Measurements from ENCODE around the gene MRPS23. TPM values are rescaled to one million over a fixed set of nuclear protein-coding genes. Genes with fewer than 3 reads are reported as not detected.

Gene MRPS23
- total RNA-seq, 1 donor from 2014 or later = 6.9 TPM

GRCh38 chr17:57889892-57890856 lies 40.3 kb upstream of the MRPS23 start:
- Histone ChIP-seq H3K27ac (peak overlapping the region; percentile 93), H3K4me1 (peaks cover 70% of the 10 kb centered on the region), H3K9me3 (no peaks in the 10 kb centered on the region), H3K4me3 (no peak overlapping the region), H3K27me3 (no peaks in the 10 kb centered on the region), H3K36me3 (no peaks in the 10 kb centered on the region)
- TF ChIP-seq CTCF (IDR thresholded peaks at IDR 0.05) (peak in 1 of 3 experiments; percentile 5), POLR2A (IDR thresholded peaks at IDR 0.05) (no peak), POLR2AphosphoS5 (IDR thresholded peaks at IDR 0.05; ENCODE audit: insufficient read depth in 1 of 2, low read depth in 1 of 2) (peak; percentile 52 to 69)
- intact Hi-C loops (cut with DNase I) = loop anchor here (5.0 kb wide), 2 partner anchors 47 to 97 kb away; partner anchors contain the start of gene VEZF1
- DNase-seq (ENCODE audit: extremely low spot score in 2 of 2) = no peak

- Histone ChIP-seq H3K4me1 (peaks cover 61% of the 10 kb centered on the region), H3K27me3 (no peaks in the 10 kb centered on the region), H3K4me3 (no peak overlapping the region), H3K27ac (peak overlapping the region; percentile 93), H3K9me3 (no peaks in the 10 kb centered on the region), H3K36me3 (peaks cover 0 to 6% of the 10 kb centered on the region in 2 donors)
- intact Hi-C loops (cut with DNase I) = no loop called here
- DNase-seq (ENCODE audit: extremely low spot score in 2 of 2) = no peak
- no peak for TF ChIP-seq POLR2AphosphoS5 (IDR thresholded peaks at IDR 0.05; ENCODE audit: insufficient read depth in 1 of 2, low read depth in 1 of 2)
- TF ChIP-seq CTCF (IDR thresholded peaks at IDR 0.05) = no peak
- no peak for TF ChIP-seq POLR2A (IDR thresholded peaks at IDR 0.05)
Measured at GRCh38 chr17:57889252-57889651, 39.4 kb upstream of the MRPS23 start.

- no peak for DNase-seq (ENCODE audit: extremely low spot score in 2 of 2)
Measured at GRCh38 chr17:57888311-57889216, 38.7 kb upstream of the MRPS23 start.

GRCh38 chr17:57887161-57887560 lies 37.3 kb upstream of the MRPS23 start:
- DNase-seq (ENCODE audit: extremely low spot score in 2 of 2) = no peak
- H3K4me3 ChIP-seq = no peak overlapping the region
- H3K27ac ChIP-seq = no peak overlapping the region
- H3K36me3 ChIP-seq = peaks cover 0 to 6% of the 10 kb centered on the region in 2 donors
- H3K27me3 ChIP-seq = no peaks in the 10 kb centered on the region
- H3K4me1 ChIP-seq = peaks cover 44% of the 10 kb centered on the region
- intact Hi-C loops (cut with DNase I) = no loop called here
- TF ChIP-seq CTCF (IDR thresholded peaks at IDR 0.05) (no peak), POLR2AphosphoS5 (IDR thresholded peaks at IDR 0.05; ENCODE audit: insufficient read depth in 1 of 2, low read depth in 1 of 2) (no peak), POLR2A (IDR thresholded peaks at IDR 0.05) (no peak)
- no peaks in the 10 kb centered on the region for H3K9me3 ChIP-seq

More at GRCh38 chr17:57888311-57889216, 38.7 kb upstream of the MRPS23 start:
- TF ChIP-seq POLR2AphosphoS5 (IDR thresholded peaks at IDR 0.05; ENCODE audit: insufficient read depth in 1 of 2, low read depth in 1 of 2) (no peak), CTCF (IDR thresholded peaks at IDR 0.05) (no peak), POLR2A (IDR thresholded peaks at IDR 0.05) (no peak)
- intact Hi-C loops (cut with DNase I) = no loop called here
- Histone ChIP-seq H3K4me3 (no peak overlapping the region), H3K36me3 (peaks cover 0 to 6% of the 10 kb centered on the region in 2 donors), H3K27ac (peak overlapping the region; percentile 93), H3K4me1 (peaks cover 54% of the 10 kb centered on the region), H3K9me3 (no peaks in the 10 kb centered on the region), H3K27me3 (no peaks in the 10 kb centered on the region)
